Activated CD8-positive, alpha-beta memory T cell treated with anti-CD3 and anti-CD28 coated beads, Interleukin-2, amount 50 U/mL, for 1 hour (primary cell): ENCODE measurements around the gene SHTN1.

Experiments used
- DNase-seq: peaks from one replicate; pipeline ENCODE4 v3.0.0-alpha.2; 2020; ENCODE audit errors: extremely low read depth

The SHTN1 gene

GRCh38 chr10:116985611-116986010 lies 19.4 kb downstream of the SHTN1 start:
- no peak for DNase-seq

- no peak for DNase-seq
Measured at GRCh38 chr10:116984202-116984990, 20.6 kb downstream of the SHTN1 start.

- DNase-seq = no peak
Measured at GRCh38 chr10:116980041-116980440, 24.9 kb downstream of the SHTN1 start.

GRCh38 chr10:116978901-116979300 lies 26.1 kb downstream of the SHTN1 start:
- DNase-seq = no peak

GRCh38 chr10:116974456-116975005 lies 30.5 kb downstream of the SHTN1 start:
- no peak for DNase-seq

- DNase-seq = no peak
Measured at GRCh38 chr10:116973946-116974455, 31.0 kb downstream of the SHTN1 start.

GRCh38 chr10:116973371-116973905 lies 31.5 kb downstream of the SHTN1 start:
- DNase-seq = no peak

GRCh38 chr10:116972131-116972530 lies 32.9 kb downstream of the SHTN1 start:
- no peak for DNase-seq

- DNase-seq = no peak
Measured at GRCh38 chr10:116970050-116970449, 34.9 kb downstream of the SHTN1 start.

GRCh38 chr10:116968331-116968730 lies 36.7 kb downstream of the SHTN1 start:
- DNase-seq = no peak

- DNase-seq = no peak
Measured at GRCh38 chr10:116961406-116962251, 43.4 kb downstream of the SHTN1 start.

- DNase-seq = no peak
Measured at GRCh38 chr10:116960066-116960776, 44.8 kb downstream of the SHTN1 start.

GRCh38 chr10:116952729-116953128 lies 52.3 kb downstream of the SHTN1 start:
- no peak for DNase-seq

- DNase-seq = no peak
Measured at GRCh38 chr10:116948530-116948870, 56.5 kb downstream of the SHTN1 start.

- no peak for DNase-seq
Measured at GRCh38 chr10:116947841-116948529, 57.0 kb downstream of the SHTN1 start.

- DNase-seq = no peak
Measured at GRCh38 chr10:116944911-116945310, 60.1 kb downstream of the SHTN1 start.

GRCh38 chr10:116931806-116932205 lies 73.2 kb downstream of the SHTN1 start:
- DNase-seq = no peak

- no peak for DNase-seq
Measured at GRCh38 chr10:116926426-116926825, 78.6 kb downstream of the SHTN1 start.

GRCh38 chr10:116925056-116925455 lies 79.9 kb downstream of the SHTN1 start:
- no peak for DNase-seq

GRCh38 chr10:116919706-116920105 lies 85.3 kb downstream of the SHTN1 start:
- no peak for DNase-seq

GRCh38 chr10:116919164-116919563 lies 85.8 kb downstream of the SHTN1 start:
- DNase-seq = no peak
